ENCODE data around the gene CCND3.

Gene CCND3

GRCh38 chr6:41920921-41921711 is 20.5 kb downstream of the CCND3 start, which contains the start of the genes BYSL and MED20:
Gene BYSL, plus strand, starts transcription at chr6:41921499. Its CDS starts 64 bp downstream, at chr6:41921563.
Gene MED20, minus strand, starts transcription at chr6:41921139. Its CDS starts 121 bp downstream, at chr6:41921018.
- peak; percentile 97 for DNase-seq

- peak; percentile 65 for DNase-seq
Observed at GRCh38 chr6:41917528-41917927, 24.1 kb downstream of the CCND3 start.

- no peak for DNase-seq
Observed at GRCh38 chr6:41914869-41915530, 26.6 kb downstream of the CCND3 start.

- no peak for DNase-seq
Observed at GRCh38 chr6:41914343-41914742, 27.3 kb downstream of the CCND3 start.

- DNase-seq: no peak
Observed at GRCh38 chr6:41909727-41910126, 31.9 kb downstream of the CCND3 start.

- peak; percentile 51 for DNase-seq
Observed at GRCh38 chr6:41901882-41902519, 39.6 kb downstream of the CCND3 start.

- DNase-seq: no peak
Observed at GRCh38 chr6:41900861-41901260, 40.7 kb downstream of the CCND3 start.

- no peak for DNase-seq
Observed at GRCh38 chr6:41896281-41896680, 45.3 kb downstream of the CCND3 start.

- peak; percentile 95 for DNase-seq
Observed at GRCh38 chr6:41895300-41896233, 46.0 kb downstream of the CCND3 start, which contains the start of gene USP49. Gene USP49, minus strand, starts transcription at chr6:41895375. Its CDS starts 88,392 bp downstream, at chr6:41806983.

GRCh38 chr6:41894366-41895299 is 47.0 kb downstream of the CCND3 start:
- no peak for DNase-seq

GRCh38 chr6:41892921-41893564 is 48.6 kb downstream of the CCND3 start:
- no peak for DNase-seq

- DNase-seq: no peak
Observed at GRCh38 chr6:41887331-41887751, 54.3 kb downstream of the CCND3 start.

- no peak for DNase-seq
Observed at GRCh38 chr6:41885930-41886329, 55.7 kb downstream of the CCND3 start.

GRCh38 chr6:41884957-41885356 is 56.7 kb downstream of the CCND3 start:
- no peak for DNase-seq
